GM18520 (cell line): ENCODE results near the gene ACBD6.

Experiments used
- ATAC-seq: cut with Tn5 transposase; IDR thresholded peaks from one replicate; pipeline ENCODE4 v1.9.1; 2021; ENCODE audit not compliant: unreplicated experiment

Gene ACBD6

DNA sequence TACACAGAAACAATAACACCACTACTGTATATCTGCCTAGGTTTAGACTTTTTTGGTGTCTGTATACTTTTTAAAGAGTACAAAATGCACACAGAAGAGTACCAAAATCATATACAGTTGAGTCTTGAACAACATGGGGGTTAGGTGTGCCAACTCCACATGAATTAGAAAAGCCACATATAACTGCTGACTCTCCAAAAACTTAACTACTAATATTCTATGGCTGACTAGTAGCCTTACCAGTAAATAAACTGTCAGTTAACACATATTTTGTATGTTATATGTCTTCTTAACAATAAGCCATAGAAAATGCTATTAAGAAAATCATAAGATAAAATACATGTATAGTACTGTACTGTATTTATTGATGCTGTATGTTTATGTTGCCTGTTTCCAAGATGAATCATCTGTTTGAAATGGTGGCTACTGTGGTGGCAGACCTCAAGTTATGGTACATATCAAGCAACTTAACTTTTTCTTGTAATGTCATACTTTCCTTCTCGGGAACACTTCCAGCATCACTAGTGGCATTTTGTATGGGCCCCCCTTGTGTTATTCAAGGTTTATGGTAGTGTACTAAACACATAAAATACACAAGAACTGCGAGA, 201.1 kb downstream of the ACBD6 start:
- no peak for ATAC-seq

DNA sequence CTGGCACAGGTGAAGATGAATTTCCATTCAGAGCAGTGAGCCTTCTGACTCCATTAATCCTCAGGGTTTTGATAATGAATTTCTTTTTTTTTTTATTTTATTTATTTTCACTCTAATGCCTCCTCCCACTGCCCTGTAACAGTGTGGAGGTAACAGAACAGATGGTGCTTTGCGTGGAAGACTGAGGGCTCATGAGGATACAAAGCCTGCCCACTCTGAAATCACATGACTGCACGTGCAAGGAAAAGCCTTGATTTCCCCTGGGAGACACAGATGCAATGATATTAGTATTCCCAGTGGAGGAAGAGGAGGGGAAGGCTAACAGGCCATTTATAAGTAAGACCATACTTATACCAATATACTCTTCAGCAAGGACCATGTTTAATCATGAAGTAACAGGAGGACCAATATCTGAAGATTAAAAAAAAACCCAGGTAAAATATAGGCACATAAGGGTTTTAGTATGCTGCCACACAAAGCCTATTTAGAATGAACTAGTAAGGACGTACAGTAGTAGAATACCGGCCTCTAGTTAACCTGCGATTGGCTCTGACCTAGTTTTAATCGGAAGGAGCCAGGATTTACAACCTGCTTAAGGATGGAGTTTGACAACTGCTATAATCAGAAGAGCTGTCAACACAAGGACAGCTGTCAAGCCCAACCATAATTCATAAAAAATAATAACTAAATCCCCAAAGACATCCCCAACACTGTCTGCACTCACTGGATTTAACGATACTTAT, 202.7 kb downstream of the ACBD6 start:
- no peak for ATAC-seq

DNA sequence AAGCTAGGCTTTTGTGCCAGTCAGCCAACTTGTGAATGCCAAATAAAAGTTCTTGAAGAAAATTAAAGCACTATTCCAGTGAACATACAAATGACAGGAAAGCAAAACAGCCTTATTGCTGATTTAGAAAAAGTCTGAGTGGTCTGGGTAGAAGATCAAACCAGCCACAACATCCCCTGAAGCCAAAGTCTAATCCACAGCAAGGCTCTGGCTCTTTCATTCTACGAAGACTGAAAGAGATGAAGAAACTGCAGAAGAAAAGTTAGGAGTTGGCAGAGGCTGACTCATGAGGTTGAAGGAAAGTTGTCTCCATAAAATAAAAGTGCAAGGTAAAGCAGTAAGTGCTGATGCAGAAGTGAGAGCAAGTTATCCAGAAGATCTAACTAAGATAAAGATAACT, 206.4 kb downstream of the ACBD6 start:
- ATAC-seq, result no peak

DNA sequence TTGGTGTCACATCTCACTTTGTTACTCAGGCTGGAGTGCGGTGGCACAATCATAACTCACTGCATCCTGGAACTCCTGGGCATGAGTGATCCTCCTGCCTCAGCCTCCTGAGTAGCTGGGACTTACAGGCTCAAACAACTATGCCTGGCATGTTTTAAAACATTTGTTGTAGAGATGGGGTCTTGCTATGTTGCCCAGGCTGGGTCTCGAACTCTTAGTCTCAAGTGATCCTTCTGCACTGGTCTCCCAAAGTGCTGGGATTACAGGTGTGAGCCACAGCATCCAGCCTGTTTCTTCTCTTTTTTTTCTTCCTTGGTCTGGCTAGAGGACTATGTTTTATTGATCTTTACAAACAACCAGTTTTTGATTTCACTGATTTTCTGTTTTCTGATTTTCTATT, 207.7 kb downstream of the ACBD6 start:
- no peak for ATAC-seq

DNA sequence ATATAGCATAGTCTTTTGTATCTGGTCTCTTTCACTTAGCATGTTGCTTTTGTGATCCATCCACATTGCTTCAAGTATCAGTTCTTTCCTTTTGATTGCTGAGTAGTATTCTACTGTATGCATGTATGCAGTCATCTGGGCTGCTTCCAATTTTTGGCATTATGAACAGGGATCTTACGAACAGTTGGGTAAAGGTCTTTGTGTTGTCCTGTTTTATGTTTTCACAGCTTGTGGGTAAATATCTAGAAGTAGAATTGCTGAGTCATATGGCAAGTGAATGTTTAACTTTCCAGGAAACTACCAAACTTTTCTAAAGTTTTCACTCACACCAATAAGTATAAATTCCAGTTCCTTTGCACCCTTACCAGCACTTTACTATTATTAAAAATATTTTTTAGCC, 211.4 kb downstream of the ACBD6 start:
- no peak for ATAC-seq

- ATAC-seq, result no peak
Measured at GRCh38 chr1:180290265-180291001, 211.9 kb downstream of the ACBD6 start.

DNA sequence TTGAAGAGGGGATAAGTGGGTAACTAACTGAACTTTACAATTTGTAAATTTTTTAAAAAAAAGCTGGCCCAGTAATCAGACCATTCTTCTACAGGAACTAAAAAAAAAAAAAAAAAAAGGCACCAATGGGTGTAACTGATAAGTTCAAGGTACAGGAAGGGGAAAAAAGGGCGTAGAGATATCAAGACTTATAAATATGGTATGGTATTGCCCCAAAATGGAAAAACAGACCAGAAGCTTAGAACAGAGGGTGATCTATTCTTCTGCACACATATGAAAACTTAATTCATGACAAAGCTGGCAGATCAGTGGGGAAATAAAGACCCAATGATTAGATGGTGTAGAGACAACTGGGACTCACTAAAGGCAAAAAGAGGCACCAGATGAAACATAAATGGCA, 213.4 kb downstream of the ACBD6 start:
- ATAC-seq, result no peak

- ATAC-seq, result no peak
Measured at GRCh38 chr1:180287988-180288705, 214.2 kb downstream of the ACBD6 start.

DNA sequence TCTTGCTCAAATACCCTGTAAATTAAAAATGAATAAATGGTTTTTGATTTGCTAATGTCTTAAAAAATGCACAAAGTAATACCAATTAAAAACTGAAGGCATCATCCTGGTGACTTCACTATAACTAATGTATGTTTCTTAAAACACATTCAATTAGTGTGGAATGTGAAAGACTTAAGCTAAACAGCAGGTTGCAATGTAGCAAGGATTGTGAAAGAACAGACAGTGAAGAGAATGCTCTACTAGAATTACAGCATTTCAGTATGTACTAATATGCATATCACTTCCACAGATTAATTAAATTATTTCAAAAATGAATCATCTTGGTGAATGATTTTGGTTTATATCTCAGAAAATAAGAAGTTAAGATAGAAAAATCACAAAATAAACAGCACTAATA, 216.0 kb downstream of the ACBD6 start:
- ATAC-seq, result no peak

- ATAC-seq, result no peak
Measured at GRCh38 chr1:180283098-180283497, 219.3 kb downstream of the ACBD6 start.

DNA sequence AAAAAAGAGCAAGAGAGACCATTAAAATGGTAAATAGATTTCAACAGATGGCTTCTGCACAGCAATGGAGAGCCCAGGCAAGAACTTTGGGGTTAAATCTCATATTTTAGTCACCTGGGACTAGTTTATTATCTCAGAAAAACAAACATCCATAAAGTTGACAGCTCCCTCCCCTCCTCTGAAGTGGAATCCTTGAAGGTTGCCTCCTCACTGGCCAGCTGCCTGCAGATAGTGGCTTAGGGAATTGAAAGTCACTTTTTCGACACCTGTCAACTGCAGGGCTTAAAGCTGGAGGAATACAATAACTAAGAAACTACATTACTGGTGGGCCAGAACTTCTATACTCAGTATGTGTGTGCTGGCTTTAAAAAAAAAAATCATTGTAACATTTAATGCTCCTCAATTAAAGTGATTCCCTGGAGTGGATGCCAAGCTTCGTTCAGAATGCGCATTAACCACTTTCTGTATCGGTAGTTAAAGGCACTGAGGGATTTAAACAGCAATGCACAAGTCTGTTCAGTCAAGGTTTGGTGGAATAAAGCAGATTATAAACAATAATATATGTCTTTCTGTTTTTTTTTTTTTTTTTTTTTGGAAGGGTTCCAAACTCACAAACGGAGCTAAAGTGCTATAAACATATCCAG, 219.9 kb downstream of the ACBD6 start:
- no peak for ATAC-seq

GRCh38 chr1:180281490-180281889, 220.9 kb downstream of the ACBD6 start:
- ATAC-seq, result no peak

DNA sequence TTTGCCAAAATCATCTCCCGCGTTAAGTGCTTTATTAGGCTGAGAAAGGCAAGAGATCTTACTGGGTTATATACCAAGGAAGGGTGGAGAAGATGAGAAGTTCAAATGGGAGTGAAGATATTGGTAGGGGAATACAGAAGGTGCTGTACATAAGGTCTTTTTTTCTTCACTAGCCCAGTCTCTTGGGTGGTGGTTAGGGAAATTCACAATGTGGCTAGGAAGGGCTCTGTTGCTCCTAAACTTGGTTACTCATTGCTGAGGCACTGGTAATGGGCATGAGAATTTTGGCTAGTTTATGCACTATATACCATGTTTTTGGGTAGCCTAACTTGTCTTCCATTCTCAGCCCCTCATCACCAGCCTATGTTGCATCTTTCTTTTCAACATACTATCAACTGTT, 221.8 kb downstream of the ACBD6 start:
- ATAC-seq, result no peak

DNA sequence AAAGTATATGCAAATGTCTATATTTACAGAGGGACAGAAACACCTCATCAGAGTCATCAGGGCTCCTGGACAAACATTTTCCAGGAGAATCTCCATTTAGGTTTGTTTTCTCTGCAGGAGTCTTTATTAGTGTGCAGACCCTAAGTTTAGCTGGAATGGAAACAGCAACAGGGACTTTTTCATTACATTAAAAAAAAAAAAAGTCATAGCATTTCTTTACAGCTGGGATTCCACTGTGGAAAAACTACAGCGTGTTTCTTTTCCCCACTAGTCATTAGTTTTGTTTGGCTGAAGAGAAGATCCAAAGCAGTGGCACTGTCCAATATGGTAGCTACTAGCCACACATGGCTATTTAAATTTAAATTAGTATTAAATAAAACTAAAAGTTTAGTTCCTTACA, 222.7 kb downstream of the ACBD6 start:
- ATAC-seq, result no peak

- ATAC-seq, result no peak
Measured at GRCh38 chr1:180278596-180279395, 223.6 kb downstream of the ACBD6 start.

DNA sequence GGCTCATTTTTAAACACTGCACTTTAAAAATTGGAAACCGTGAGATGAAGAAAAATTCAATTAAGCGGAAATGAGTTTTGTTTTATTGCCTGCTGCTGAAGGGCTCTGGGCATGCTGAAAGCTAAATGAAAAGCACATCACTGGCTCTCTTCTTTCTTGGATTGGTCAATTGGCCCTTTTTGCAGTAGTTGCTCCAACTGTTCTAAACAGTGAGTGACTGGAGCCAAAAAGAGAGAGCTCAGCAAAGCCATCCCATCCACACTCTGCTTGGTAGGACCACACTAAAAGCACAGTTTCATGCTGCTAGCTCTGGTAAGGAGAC, 224.2 kb downstream of the ACBD6 start:
- ATAC-seq, result no peak

DNA sequence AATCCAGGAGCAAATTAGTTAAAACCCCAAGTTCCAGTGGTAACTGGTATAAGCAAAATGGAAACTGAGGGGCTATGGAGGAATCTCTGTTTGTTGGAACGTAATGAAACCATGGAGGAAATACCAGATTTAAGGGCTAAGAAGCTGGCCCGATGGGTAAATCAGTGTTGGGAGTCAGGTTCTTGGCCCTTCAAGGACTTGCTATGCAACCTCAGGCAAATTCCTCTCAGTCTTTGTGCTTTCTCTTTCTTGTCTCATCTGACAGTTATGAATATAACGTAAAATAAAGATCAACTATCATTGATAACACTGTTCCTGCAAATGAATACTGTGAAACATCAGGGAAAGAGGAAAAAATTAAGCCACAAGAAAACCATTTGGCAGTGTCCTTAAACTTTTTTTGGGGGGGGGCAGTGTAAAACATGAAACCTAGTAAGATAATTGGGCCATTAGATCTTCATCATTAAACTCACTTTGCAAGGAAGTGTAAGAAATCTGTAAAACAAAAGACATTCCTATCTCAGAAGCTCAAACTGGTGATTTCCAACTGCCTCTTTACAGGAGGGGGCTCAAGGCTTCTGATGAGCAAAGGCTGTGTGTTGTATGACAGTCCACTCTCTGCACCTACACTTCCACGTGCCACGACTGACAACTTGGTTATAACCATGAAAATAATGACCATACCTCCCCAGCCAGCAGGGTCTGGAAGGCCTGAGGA, 224.7 kb downstream of the ACBD6 start:
- ATAC-seq, result no peak

DNA sequence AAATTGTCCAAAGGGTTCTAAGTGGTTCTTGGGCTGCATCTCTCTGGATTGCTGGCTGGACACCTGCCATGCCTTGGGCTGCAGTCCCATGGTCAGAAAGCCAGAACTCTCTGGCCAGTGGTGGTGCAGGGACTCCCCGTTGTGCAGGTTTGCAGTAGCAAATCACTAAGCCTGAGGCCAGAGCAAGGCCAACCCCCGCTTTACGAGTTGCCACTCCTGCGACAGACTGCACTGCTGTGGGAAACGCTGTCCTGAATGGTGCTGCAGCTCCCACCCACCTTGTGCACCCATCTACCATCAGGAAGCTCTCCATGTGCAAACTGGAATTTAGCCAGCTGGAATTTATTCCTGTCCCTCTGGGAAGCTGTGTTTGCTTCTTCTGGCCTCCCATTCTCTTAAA, 226.7 kb downstream of the ACBD6 start:
- no peak for ATAC-seq

GRCh38 chr1:180274221-180274620, 228.2 kb downstream of the ACBD6 start:
- ATAC-seq, result no peak

DNA sequence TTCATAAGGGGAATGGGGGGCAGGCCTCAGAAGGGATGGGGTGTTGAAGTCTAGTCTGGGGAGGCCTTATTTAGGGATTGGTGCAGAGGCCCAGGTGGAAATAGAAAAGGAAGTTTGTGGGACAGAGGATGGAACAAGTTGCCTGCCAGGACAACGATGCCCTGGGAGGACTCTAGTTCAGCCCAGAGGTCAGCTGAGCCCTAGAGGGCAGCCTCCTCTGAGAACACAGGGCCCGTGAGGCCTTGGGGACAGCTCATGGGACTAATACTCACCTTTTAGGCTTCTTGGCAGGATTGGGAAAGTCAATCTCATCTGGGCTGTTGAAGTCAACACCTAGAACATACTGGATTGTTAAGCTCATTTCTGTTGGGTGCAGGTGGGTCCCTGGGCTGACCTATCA, 229.3 kb downstream of the ACBD6 start:
- ATAC-seq, result no peak
